Measurements from ENCODE around the gene SPR.

SPR gene

DNA sequence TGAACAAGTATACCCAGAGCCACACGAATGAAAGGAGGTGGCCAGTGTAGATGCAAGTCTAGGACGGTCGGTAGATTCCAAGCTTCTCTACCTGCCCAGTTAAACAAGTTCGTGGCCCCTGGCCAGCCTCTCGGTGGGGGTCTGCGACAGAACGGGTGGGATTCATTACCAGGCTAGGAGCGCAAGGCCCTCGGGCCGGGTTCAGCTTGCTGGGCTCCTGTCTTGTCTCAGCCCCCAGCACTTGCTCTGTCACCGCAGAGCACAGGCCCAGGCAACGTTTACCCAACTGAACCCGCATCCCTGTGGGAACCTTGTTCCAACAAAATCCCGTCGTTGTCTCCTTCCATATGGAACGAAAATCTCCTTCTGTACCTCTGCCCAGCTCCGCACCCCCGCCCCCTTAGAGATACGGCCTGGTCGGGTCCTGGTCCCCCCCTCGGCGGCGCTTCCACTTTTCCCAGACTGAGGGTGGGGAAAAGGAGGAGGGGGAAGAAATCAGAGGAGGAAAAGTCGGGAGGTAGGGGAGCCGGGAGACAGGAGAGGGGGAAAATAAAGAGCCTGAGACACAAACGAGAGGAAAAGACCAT, 28.2 kb downstream of the SPR start:
- DNase-seq (ENCODE audit: low read depth) = no peak
- H3K4me3 ChIP-seq (ENCODE audit: low read length) = no peak overlapping the region

DNA sequence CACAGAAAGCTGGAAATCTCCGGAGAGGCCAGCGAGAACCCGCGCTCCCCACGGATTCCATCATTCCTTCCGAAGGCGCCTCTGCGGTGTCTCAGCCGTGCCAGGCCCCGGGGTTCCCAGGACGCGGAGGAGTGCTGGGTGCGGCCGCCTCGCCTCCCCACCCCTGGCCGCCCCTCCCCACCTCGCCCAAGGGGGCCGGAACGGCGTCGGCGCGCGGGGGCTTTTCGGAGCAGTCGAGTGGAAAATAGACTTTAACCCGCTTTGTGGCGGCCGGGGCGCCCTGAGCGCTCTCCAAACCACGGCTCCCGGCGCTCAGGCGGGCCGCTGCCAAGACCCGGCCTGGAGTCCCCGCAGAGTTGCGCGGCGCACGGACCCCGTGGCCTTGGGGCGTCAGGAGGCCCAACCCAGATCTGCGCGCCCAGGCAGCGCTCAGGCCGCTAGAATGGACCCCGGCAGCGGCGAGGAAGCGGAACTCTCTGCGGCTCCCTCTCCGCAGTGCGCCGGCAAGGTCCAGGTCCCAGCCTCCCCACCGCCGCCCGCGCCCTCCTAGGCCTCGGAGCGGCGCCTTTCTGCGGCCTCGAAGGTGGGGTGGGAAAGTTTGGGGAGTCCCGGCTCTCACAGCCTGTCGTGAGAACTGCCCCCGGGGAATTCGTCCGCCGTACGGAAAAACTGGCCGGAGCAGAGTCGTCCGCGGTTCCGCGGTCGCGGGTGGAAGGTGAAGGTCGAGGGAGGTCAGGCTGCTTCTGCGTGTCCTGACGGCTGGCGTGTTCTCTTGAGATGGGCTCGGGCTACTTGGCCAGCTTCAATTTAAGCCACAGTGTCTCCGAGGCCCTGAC, 28.9 kb downstream of the SPR start:
- TF ChIP-seq, protein P1, sequence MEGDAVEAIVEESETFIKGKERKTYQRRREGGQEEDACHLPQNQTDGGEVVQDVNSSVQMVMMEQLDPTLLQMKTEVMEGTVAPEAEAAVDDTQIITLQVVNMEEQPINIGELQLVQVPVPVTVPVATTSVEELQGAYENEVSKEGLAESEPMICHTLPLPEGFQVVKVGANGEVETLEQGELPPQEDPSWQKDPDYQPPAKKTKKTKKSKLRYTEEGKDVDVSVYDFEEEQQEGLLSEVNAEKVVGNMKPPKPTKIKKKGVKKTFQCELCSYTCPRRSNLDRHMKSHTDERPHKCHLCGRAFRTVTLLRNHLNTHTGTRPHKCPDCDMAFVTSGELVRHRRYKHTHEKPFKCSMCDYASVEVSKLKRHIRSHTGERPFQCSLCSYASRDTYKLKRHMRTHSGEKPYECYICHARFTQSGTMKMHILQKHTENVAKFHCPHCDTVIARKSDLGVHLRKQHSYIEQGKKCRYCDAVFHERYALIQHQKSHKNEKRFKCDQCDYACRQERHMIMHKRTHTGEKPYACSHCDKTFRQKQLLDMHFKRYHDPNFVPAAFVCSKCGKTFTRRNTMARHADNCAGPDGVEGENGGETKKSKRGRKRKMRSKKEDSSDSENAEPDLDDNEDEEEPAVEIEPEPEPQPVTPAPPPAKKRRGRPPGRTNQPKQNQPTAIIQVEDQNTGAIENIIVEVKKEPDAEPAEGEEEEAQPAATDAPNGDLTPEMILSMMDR (IDR thresholded peaks at IDR 0.05; ENCODE audit: insufficient read depth, low read depth, low read length, missing control alignments) = no peak
- no peak overlapping the region for H3K4me3 ChIP-seq (ENCODE audit: low read length)
- DNase-seq (ENCODE audit: low read depth) = peak; percentile 78

More for the DNA sequence above, 28.2 kb downstream of the SPR start:
- TF ChIP-seq, protein P1 (IDR thresholded peaks at IDR 0.05; ENCODE audit: insufficient read depth, low read depth, low read length, missing control alignments) = no peak

DNA sequence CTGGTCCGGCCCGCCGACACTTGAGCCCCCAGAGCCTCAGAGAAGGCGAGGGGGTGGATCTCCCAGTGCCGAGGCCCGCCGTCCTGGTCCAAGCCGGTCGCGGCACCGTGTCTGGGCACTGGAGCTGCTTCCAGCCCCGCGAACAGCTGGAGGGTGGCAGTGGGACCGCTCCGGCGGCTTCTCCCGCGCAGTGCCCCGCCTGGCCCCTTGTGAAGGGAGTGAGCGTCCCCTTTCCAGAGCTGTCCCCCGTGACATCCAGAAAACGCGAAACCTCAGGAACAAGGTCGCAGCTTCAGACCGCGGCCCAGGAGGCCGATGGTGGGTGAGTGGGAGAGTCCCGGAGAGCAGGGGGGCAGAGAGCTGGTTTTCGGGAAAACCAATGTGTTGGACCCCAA, 29.5 kb downstream of the SPR start:
- TF ChIP-seq, protein P1 (IDR thresholded peaks at IDR 0.05; ENCODE audit: insufficient read depth, low read depth, low read length, missing control alignments) = no peak
- DNase-seq (ENCODE audit: low read depth) = no peak
- H3K4me3 ChIP-seq (ENCODE audit: low read length) = peak overlapping the region; percentile 34

- H3K4me3 ChIP-seq (ENCODE audit: low read length) = peak within 1 kb of the TSS; percentile 34
- TF ChIP-seq, protein P1 (IDR thresholded peaks at IDR 0.05; ENCODE audit: insufficient read depth, low read depth, low read length, missing control alignments) = no peak
- peak; percentile 85 for DNase-seq (ENCODE audit: low read depth)
Observed at GRCh38 chr2:72917138-72917876, 30.1 kb downstream of the SPR start, which contains the start of gene EMX1. Gene EMX1 (plus strand): TSS chr2:72917519. CDS start chr2:72917853, 334 bp downstream.

DNA sequence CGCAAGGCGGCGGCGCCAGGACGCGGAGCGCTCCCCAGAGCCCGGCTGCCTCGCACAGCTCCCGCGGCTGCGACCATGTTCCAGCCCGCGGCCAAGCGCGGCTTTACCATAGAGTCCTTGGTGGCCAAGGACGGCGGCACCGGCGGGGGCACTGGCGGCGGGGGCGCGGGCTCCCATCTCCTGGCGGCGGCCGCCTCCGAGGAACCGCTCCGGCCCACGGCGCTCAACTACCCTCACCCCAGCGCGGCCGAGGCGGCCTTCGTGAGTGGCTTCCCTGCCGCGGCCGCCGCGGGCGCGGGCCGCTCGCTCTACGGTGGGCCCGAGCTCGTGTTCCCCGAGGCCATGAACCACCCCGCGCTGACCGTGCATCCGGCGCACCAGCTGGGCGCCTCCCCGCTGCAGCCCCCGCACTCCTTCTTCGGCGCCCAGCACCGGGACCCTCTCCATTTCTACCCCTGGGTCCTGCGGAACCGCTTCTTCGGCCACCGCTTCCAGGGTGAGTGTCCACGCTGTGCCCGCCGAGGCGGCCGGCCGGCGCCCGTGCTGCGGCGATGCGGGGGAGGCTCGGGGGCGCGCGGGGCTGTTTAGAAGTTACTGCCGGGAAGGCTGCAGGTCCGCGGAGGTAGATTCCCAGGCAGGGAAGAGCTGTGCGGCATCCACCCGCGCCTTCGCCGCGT, 30.8 kb downstream of the SPR start:
- DNase-seq (ENCODE audit: low read depth) = no peak
- H3K4me3 ChIP-seq (ENCODE audit: low read length) = no peak overlapping the region
- TF ChIP-seq, protein P1 (IDR thresholded peaks at IDR 0.05; ENCODE audit: insufficient read depth, low read depth, low read length, missing control alignments) = no peak

- DNase-seq (ENCODE audit: low read depth) = no peak
- TF ChIP-seq, protein P1 (IDR thresholded peaks at IDR 0.05; ENCODE audit: insufficient read depth, low read depth, low read length, missing control alignments) = no peak
- no peak overlapping the region for H3K4me3 ChIP-seq (ENCODE audit: low read length)
Observed at GRCh38 chr2:72919414-72920317, 32.5 kb downstream of the SPR start.
